ENCODE data around the gene CACYBP.

CACYBP gene

GRCh38 chr1:174976436-174977108 lies 23.2 kb upstream of the CACYBP start:
- no peak overlapping the region for H3K4me3 ChIP-seq (replicated peaks; ENCODE audit: low read depth, low read length)
- no peak for DNase-seq (ENCODE audit: extremely low read depth, insufficient read length)
- H3K27me3 ChIP-seq (replicated peaks; ENCODE audit: control insufficient read depth, insufficient read depth, low read length), result no peaks in the 10 kb centered on the region
- TF ChIP-seq, protein P1, sequence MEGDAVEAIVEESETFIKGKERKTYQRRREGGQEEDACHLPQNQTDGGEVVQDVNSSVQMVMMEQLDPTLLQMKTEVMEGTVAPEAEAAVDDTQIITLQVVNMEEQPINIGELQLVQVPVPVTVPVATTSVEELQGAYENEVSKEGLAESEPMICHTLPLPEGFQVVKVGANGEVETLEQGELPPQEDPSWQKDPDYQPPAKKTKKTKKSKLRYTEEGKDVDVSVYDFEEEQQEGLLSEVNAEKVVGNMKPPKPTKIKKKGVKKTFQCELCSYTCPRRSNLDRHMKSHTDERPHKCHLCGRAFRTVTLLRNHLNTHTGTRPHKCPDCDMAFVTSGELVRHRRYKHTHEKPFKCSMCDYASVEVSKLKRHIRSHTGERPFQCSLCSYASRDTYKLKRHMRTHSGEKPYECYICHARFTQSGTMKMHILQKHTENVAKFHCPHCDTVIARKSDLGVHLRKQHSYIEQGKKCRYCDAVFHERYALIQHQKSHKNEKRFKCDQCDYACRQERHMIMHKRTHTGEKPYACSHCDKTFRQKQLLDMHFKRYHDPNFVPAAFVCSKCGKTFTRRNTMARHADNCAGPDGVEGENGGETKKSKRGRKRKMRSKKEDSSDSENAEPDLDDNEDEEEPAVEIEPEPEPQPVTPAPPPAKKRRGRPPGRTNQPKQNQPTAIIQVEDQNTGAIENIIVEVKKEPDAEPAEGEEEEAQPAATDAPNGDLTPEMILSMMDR (IDR thresholded peaks at IDR 0.05; ENCODE audit: insufficient read depth, low read length, poor library complexity, severe bottlenecking), result no peak
- peaks cover 5% of the 10 kb centered on the region for H3K36me3 ChIP-seq (ENCODE audit: control insufficient read depth, insufficient read depth, low read length)

DNA sequence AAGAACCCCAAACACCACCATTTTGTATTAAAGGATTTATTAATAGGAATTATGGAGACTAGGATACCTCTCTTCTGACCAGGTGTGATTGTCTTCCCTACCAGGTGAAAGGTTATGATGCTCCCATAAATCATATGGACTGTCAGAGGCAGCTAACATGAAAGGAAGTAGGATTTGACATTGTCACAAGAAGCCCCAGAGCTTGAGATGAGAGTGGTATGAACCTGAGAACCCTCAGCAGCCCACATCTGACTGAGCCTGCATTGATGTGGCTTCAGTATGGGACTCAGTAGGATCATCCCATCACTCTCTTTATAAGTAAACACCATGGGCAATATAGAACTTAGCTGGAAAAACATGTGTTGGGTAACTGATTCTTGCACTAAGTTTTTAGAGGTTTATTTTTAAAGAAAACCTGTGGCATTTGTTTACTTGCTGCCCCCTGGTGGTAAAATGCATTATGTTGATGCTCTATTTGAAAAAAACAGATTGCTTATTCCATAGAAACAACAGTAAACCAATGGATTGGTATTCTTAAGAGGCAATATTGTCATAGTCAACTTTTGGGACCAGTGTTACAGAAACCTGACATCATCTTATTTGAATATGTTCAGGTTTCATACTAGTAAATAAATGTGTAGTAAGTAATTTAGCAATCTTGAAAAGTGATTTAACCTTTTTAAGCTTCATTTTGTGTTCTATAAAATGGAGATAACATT lies 16.6 kb upstream of the CACYBP start:
- H3K36me3 ChIP-seq (ENCODE audit: control insufficient read depth, insufficient read depth, low read length), result peaks cover 8% of the 10 kb centered on the region

DNA sequence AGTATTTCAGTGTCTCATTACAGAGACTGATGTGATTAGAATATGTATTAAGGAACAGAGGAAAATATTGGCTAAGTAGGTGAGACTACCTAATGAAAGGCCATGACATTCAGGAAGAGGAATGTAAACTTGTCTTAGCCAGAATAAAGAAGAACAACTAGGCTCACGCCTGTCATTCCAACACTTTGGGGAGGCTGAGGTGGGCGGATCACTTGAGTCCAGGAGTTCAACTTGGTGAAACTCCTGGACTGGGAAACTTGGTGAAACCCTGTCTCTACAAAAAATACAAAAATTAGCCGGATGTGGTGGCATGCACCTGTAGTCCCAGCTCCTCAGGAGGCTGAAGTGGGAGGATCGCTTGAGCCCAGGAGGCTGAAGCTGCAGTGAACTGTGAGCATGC lies 14.8 kb upstream of the CACYBP start:
- Histone ChIP-seq H3K27me3 (replicated peaks; ENCODE audit: control insufficient read depth, insufficient read depth, low read length) (no peaks in the 10 kb centered on the region), H3K4me3 (replicated peaks; ENCODE audit: low read depth, low read length) (no peak overlapping the region), H3K36me3 (ENCODE audit: control insufficient read depth, insufficient read depth, low read length) (peaks cover 6% of the 10 kb centered on the region)
- no peak for DNase-seq (ENCODE audit: extremely low read depth, insufficient read length)
- TF ChIP-seq, protein P1 (IDR thresholded peaks at IDR 0.05; ENCODE audit: insufficient read depth, low read length, poor library complexity, severe bottlenecking), result no peak

More for the DNA sequence above, 16.6 kb upstream of the CACYBP start:
- TF ChIP-seq, protein P1 (IDR thresholded peaks at IDR 0.05; ENCODE audit: insufficient read depth, low read length, poor library complexity, severe bottlenecking), result peak; percentile 48
- H3K4me3 ChIP-seq (replicated peaks; ENCODE audit: low read depth, low read length), result no peak overlapping the region
- no peaks in the 10 kb centered on the region for H3K27me3 ChIP-seq (replicated peaks; ENCODE audit: control insufficient read depth, insufficient read depth, low read length)
- DNase-seq (ENCODE audit: extremely low read depth, insufficient read length), result no peak

GRCh38 chr1:174988539-174988938 lies 11.2 kb upstream of the CACYBP start:
- TF ChIP-seq, protein P1 (IDR thresholded peaks at IDR 0.05; ENCODE audit: insufficient read depth, low read length, poor library complexity, severe bottlenecking), result no peak
- Histone ChIP-seq H3K36me3 (ENCODE audit: control insufficient read depth, insufficient read depth, low read length) (peaks cover 4% of the 10 kb centered on the region; the same call in 1 of the 2 replicates), H3K4me3 (replicated peaks; ENCODE audit: low read depth, low read length) (no peak overlapping the region), H3K27me3 (replicated peaks; ENCODE audit: control insufficient read depth, insufficient read depth, low read length) (no peaks in the 10 kb centered on the region)
- no peak for DNase-seq (ENCODE audit: extremely low read depth, insufficient read length)

GRCh38 chr1:174988986-174989385 lies 10.8 kb upstream of the CACYBP start:
- DNase-seq (ENCODE audit: extremely low read depth, insufficient read length), result no peak
- TF ChIP-seq, protein P1 (IDR thresholded peaks at IDR 0.05; ENCODE audit: insufficient read depth, low read length, poor library complexity, severe bottlenecking), result no peak
- Histone ChIP-seq H3K27me3 (replicated peaks; ENCODE audit: control insufficient read depth, insufficient read depth, low read length) (no peaks in the 10 kb centered on the region), H3K4me3 (replicated peaks; ENCODE audit: low read depth, low read length) (no peak overlapping the region), H3K36me3 (ENCODE audit: control insufficient read depth, insufficient read depth, low read length) (peaks cover 4% of the 10 kb centered on the region; the same call in 1 of the 2 replicates)
